HUES6 (cell line): ENCODE results near the gene PICK1.
A peak's percentile ranks its signal among the peaks of the same experiment; 100 is the strongest.

Source experiments
- H3K27ac ChIP-seq: 2 replicates; pipeline ENCODE4 v1.7.0; 2013; ENCODE audit warnings: low read depth, mild to moderate bottlenecking, low read length, inconsistent platforms
- H3K27me3 ChIP-seq: 2 replicates; pipeline ENCODE4 v1.6.1; 2013; ENCODE audit warnings: low read length; ENCODE audit not compliant: control insufficient read depth, insufficient read depth
- H3K36me3 ChIP-seq: 2 replicates; pipeline ENCODE4 v1.6.1; 2013; ENCODE audit warnings: low read length; ENCODE audit not compliant: control insufficient read depth, insufficient read depth
- H3K4me1 ChIP-seq: 2 replicates; pipeline ENCODE4 v1.6.1; 2013; ENCODE audit warnings: low read length; ENCODE audit not compliant: control insufficient read depth, insufficient read depth
- H3K4me3 ChIP-seq: 2 replicates; pipeline ENCODE4 v1.5.1; 2013; ENCODE audit warnings: low read depth, low read length
- H3K9ac ChIP-seq: one replicate; pipeline ENCODE4 v1.6.1; 2013; ENCODE audit warnings: mild to moderate bottlenecking, low read length
- H3K9me3 ChIP-seq: 2 replicates; pipeline ENCODE4 v1.6.1; 2013; ENCODE audit warnings: low read depth, low read length; ENCODE audit not compliant: control insufficient read depth, insufficient read depth

Gene PICK1

DNA sequence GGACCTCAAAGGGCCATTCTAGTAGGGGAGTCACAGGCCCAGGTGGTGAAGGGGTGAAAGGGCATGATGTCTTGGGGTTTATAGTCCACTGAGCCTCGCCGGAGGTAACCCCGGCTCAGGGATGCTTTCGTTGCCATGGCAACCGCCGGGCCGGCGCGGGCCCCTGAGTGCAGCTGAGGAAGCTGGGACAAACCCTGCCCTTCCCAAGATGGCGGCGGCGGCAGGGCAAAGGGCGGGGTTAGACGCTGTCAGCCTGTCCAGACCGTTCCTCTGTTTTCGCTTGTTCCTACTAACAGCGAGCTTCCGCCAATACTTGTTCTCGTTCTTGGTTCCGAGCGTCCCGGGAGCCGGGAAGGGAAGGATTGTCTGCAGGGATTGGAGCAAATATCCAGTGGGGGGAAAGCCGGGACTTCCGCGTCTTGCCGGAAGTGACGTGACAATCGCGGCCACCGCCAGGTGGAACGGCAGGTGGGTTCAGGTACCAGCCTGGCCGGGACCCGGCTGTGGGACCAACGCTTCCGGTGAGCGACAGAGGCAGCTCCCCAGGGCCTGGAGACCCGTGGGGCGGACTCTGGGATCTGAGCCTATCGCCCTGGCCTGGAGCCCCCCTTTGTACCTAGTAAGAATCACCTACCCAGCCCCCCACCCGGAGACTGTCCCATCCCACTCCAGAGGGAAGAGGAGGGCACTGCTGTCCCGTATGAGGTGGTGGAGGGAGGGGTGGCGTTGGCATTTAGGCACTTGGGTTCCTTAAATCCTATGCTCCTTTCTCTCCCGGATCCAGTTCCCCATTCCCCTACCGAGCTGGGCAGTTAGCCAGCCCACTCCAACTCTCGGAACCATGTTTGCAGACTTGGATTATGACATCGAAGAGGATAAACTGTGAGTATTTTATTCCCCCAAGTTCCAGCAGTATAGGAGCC is at the start of gene PICK1:
Gene PICK1, plus strand, starts transcription at position 436 of the 923 bp plus-strand sequence. Its CDS starts 406 bp downstream, at position 842.
- Histone ChIP-seq H3K9ac (peak within 1 kb of the TSS; percentile 70), H3K27ac (peak within 1 kb of the TSS; percentile 85), H3K4me1 (peaks cover 12% of the 10 kb centered on the region), H3K27me3 (no peaks in the 10 kb centered on the region), H3K9me3 (no peaks in the 10 kb centered on the region), H3K4me3 (peak within 1 kb of the TSS; percentile 78), H3K36me3 (peaks cover 20% of the 10 kb centered on the region)

- H3K9ac ChIP-seq: no peak overlapping the region
- H3K4me3 ChIP-seq: no peak overlapping the region
- H3K4me1 ChIP-seq: no peaks in the 10 kb centered on the region
- H3K27ac ChIP-seq: no peak overlapping the region
- no peaks in the 10 kb centered on the region for H3K36me3 ChIP-seq
- H3K9me3 ChIP-seq: no peaks in the 10 kb centered on the region
- H3K27me3 ChIP-seq: no peaks in the 10 kb centered on the region
Measured at GRCh38 chr22:38009000-38009806, 48.0 kb upstream of the PICK1 start.

- 0 out of 2 replicates have a peak, but pooled peaks cover 2% of the 10 kb centered on the region for H3K4me1 ChIP-seq
Measured at GRCh38 chr22:38012604-38013072, 44.6 kb upstream of the PICK1 start.

GRCh38 chr22:38014083-38014482 is 43.1 kb upstream of the PICK1 start:
- Histone ChIP-seq H3K27me3 (no peaks in the 10 kb centered on the region), H3K9ac (no peak overlapping the region), H3K4me1 (0 out of 2 replicates have a peak, but pooled peaks cover 2% of the 10 kb centered on the region), H3K9me3 (no peaks in the 10 kb centered on the region), H3K27ac (no peak overlapping the region), H3K4me3 (no peak overlapping the region), H3K36me3 (no peaks in the 10 kb centered on the region)

More at GRCh38 chr22:38012604-38013072, 44.6 kb upstream of the PICK1 start:
- H3K27me3 ChIP-seq: no peaks in the 10 kb centered on the region
- H3K9me3 ChIP-seq: no peaks in the 10 kb centered on the region
- H3K36me3 ChIP-seq: no peaks in the 10 kb centered on the region
- no peak overlapping the region for H3K27ac ChIP-seq
- H3K9ac ChIP-seq: no peak overlapping the region
- no peak overlapping the region for H3K4me3 ChIP-seq

- H3K9ac ChIP-seq: no peak overlapping the region
- no peaks in the 10 kb centered on the region for H3K27me3 ChIP-seq
- H3K36me3 ChIP-seq: no peaks in the 10 kb centered on the region
Measured at GRCh38 chr22:38016182-38017151, 40.7 kb upstream of the PICK1 start.

GRCh38 chr22:38017272-38017920 is 39.8 kb upstream of the PICK1 start:
- Histone ChIP-seq H3K27me3 (no peaks in the 10 kb centered on the region), H3K36me3 (no peaks in the 10 kb centered on the region), H3K9me3 (no peaks in the 10 kb centered on the region), H3K27ac (no peak overlapping the region), H3K4me1 (0 out of 2 replicates have a peak, but pooled peaks cover 2% of the 10 kb centered on the region), H3K9ac (no peak overlapping the region), H3K4me3 (no peak overlapping the region)

More at GRCh38 chr22:38016182-38017151, 40.7 kb upstream of the PICK1 start:
- 0 out of 2 replicates have a peak, but pooled peaks cover 2% of the 10 kb centered on the region for H3K4me1 ChIP-seq
- H3K9me3 ChIP-seq: no peaks in the 10 kb centered on the region
- H3K4me3 ChIP-seq: no peak overlapping the region
- 0 out of 2 replicates have a peak overlapping the region, but pooled peaks have one; percentile 32 for H3K27ac ChIP-seq

- H3K9ac ChIP-seq: no peak overlapping the region
- no peaks in the 10 kb centered on the region for H3K36me3 ChIP-seq
- no peak overlapping the region for H3K27ac ChIP-seq
- H3K9me3 ChIP-seq: no peaks in the 10 kb centered on the region
- no peak overlapping the region for H3K4me3 ChIP-seq
- 0 out of 2 replicates have a peak, but pooled peaks cover 2% of the 10 kb centered on the region for H3K4me1 ChIP-seq
- no peaks in the 10 kb centered on the region for H3K27me3 ChIP-seq
Measured at GRCh38 chr22:38017939-38018885, 39.0 kb upstream of the PICK1 start.

GRCh38 chr22:38018938-38019827 is 38.0 kb upstream of the PICK1 start:
- Histone ChIP-seq H3K9ac (no peak overlapping the region), H3K27me3 (no peaks in the 10 kb centered on the region), H3K4me1 (0 out of 2 replicates have a peak, but pooled peaks cover 2% of the 10 kb centered on the region), H3K27ac (no peak overlapping the region), H3K9me3 (no peaks in the 10 kb centered on the region), H3K36me3 (no peaks in the 10 kb centered on the region), H3K4me3 (no peak overlapping the region)
